ENCODE measurements around the gene IFITM5. TPM values are rescaled to one million over a fixed set of nuclear protein-coding genes. Genes with fewer than 3 reads are reported as not detected.
A peak's percentile ranks its signal among the peaks of the same experiment; 100 is the strongest.

The IFITM5 gene
- total and polyA plus RNA-seq, 2 experiments from 2014 or later: not detected

- Histone ChIP-seq H3K79me2 (ENCODE audit: insufficient read depth) (no peaks in the 10 kb centered on the region), H3K36me3 (ENCODE audit: low read depth) (no peaks in the 10 kb centered on the region), H3K4me1 (ENCODE audit: insufficient read depth) (no peaks in the 10 kb centered on the region), H3K4me2 (ENCODE audit: unreplicated experiment) (no peak overlapping the region), H3F3A (ENCODE audit: insufficient read depth) (no peaks in the 10 kb centered on the region), H2AFZ (no peak overlapping the region), H3K9ac (no peak overlapping the region), H3K4me3 (no peak overlapping the region), H3K9me3 (ENCODE audit: low read depth) (no peaks in the 10 kb centered on the region), H4K20me1 (ENCODE audit: insufficient read depth) (no peaks in the 10 kb centered on the region), H3K9me2 (ENCODE audit: insufficient read depth) (no peaks in the 10 kb centered on the region), H3K27ac (no peak overlapping the region), H3K27me3 (replicated peaks; ENCODE audit: insufficient read depth) (peaks cover 71% of the 10 kb centered on the region)
- DNase-seq: peak; percentile 64
- in situ Hi-C loops (cut with MboI): no loop called here
- WGBS, 2 experiments (ENCODE audit: low coverage in 1 of 2, low lambda C conversion rate in 2 of 2, missing lambda C conversion rate in 2 of 2): 3 to 6% methylated on average over 61 to 64 of the region's 85 CpGs
- TF ChIP-seq EZH2phosphoT487 (IDR thresholded peaks at IDR 0.05; ENCODE audit: insufficient read depth, low read depth) (no peak), EZH2 (IDR thresholded peaks at IDR 0.05; ENCODE audit: insufficient read depth, poor library complexity, severe bottlenecking) (no peak)
Measured at GRCh38 chr11:279966-280705, 19.2 kb downstream of the IFITM5 start.

GRCh38 chr11:279040-279965 is 20.0 kb downstream of the IFITM5 start:
- Histone ChIP-seq H3K27ac (no peak overlapping the region), H3K9ac (no peak overlapping the region), H3K9me2 (ENCODE audit: insufficient read depth) (no peaks in the 10 kb centered on the region), H3K9me3 (ENCODE audit: low read depth) (no peaks in the 10 kb centered on the region), H3K4me3 (no peak overlapping the region), H2AFZ (no peak overlapping the region), H3F3A (ENCODE audit: insufficient read depth) (no peaks in the 10 kb centered on the region), H3K36me3 (ENCODE audit: low read depth) (no peaks in the 10 kb centered on the region), H3K27me3 (replicated peaks; ENCODE audit: insufficient read depth) (peaks cover 71% of the 10 kb centered on the region), H3K4me2 (ENCODE audit: unreplicated experiment) (no peak overlapping the region), H3K4me1 (ENCODE audit: insufficient read depth) (no peaks in the 10 kb centered on the region), H3K79me2 (ENCODE audit: insufficient read depth) (no peaks in the 10 kb centered on the region), H4K20me1 (ENCODE audit: insufficient read depth) (no peaks in the 10 kb centered on the region)
- no peak for DNase-seq
- 11 to 12% methylated on average over 38 to 84 of the region's 97 CpGs for WGBS, 2 experiments (ENCODE audit: low coverage in 1 of 2, low lambda C conversion rate in 2 of 2, missing lambda C conversion rate in 2 of 2)
- TF ChIP-seq EZH2phosphoT487 (IDR thresholded peaks at IDR 0.05; ENCODE audit: insufficient read depth, low read depth) (0 out of 2 replicates have a peak, but pooled peaks have one; percentile 34), EZH2 (IDR thresholded peaks at IDR 0.05; ENCODE audit: insufficient read depth, poor library complexity, severe bottlenecking) (no peak)
- in situ Hi-C loops (cut with MboI): no loop called here

GRCh38 chr11:278001-278951 is 21.1 kb downstream of the IFITM5 start, which contains the start of gene NLRP6:
TSS of gene NLRP6 (plus strand) at chr11:278407. CDS start at chr11:278570, 163 bp downstream.
- TF ChIP-seq EZH2phosphoT487 (IDR thresholded peaks at IDR 0.05; ENCODE audit: insufficient read depth, low read depth) (no peak), EZH2 (IDR thresholded peaks at IDR 0.05; ENCODE audit: insufficient read depth, poor library complexity, severe bottlenecking) (no peak)
- Histone ChIP-seq H3K9me2 (ENCODE audit: insufficient read depth) (no peaks in the 10 kb centered on the region), H3K27me3 (replicated peaks; ENCODE audit: insufficient read depth) (peaks cover 65% of the 10 kb centered on the region), H3K9ac (no peak within 1 kb of the TSS), H3K4me2 (ENCODE audit: unreplicated experiment) (no peak within 1 kb of the TSS), H3K36me3 (ENCODE audit: low read depth) (no peaks in the 10 kb centered on the region), H3F3A (ENCODE audit: insufficient read depth) (no peaks in the 10 kb centered on the region), H3K27ac (no peak within 1 kb of the TSS), H3K4me1 (ENCODE audit: insufficient read depth) (no peaks in the 10 kb centered on the region), H3K9me3 (ENCODE audit: low read depth) (no peaks in the 10 kb centered on the region), H2AFZ (no peak within 1 kb of the TSS), H3K79me2 (ENCODE audit: insufficient read depth) (no peaks in the 10 kb centered on the region), H3K4me3 (no peak within 1 kb of the TSS), H4K20me1 (ENCODE audit: insufficient read depth) (no peaks in the 10 kb centered on the region)
- WGBS, 2 experiments (ENCODE audit: low coverage in 1 of 2, low lambda C conversion rate in 2 of 2, missing lambda C conversion rate in 2 of 2): 56 to 62% methylated on average over 21 of the region's 21 CpGs
- in situ Hi-C loops (cut with MboI): no loop called here
- no peak for DNase-seq

- Histone ChIP-seq H3K9me2 (ENCODE audit: insufficient read depth) (no peaks in the 10 kb centered on the region), H3K4me1 (ENCODE audit: insufficient read depth) (no peaks in the 10 kb centered on the region), H3K9me3 (ENCODE audit: low read depth) (no peaks in the 10 kb centered on the region), H3K9ac (no peak overlapping the region), H3K36me3 (ENCODE audit: low read depth) (no peaks in the 10 kb centered on the region), H3K27me3 (replicated peaks; ENCODE audit: insufficient read depth) (peaks cover 46% of the 10 kb centered on the region), H3K4me3 (no peak overlapping the region), H2AFZ (no peak overlapping the region), H3K79me2 (ENCODE audit: insufficient read depth) (no peaks in the 10 kb centered on the region), H4K20me1 (ENCODE audit: insufficient read depth) (no peaks in the 10 kb centered on the region), H3K27ac (no peak overlapping the region), H3K4me2 (ENCODE audit: unreplicated experiment) (no peak overlapping the region), H3F3A (ENCODE audit: insufficient read depth) (no peaks in the 10 kb centered on the region)
- TF ChIP-seq EZH2 (IDR thresholded peaks at IDR 0.05; ENCODE audit: insufficient read depth, poor library complexity, severe bottlenecking) (no peak), EZH2phosphoT487 (IDR thresholded peaks at IDR 0.05; ENCODE audit: insufficient read depth, low read depth) (no peak)
- in situ Hi-C loops (cut with MboI): no loop called here
- DNase-seq: no peak
Measured at GRCh38 chr11:276219-276618, 23.1 kb downstream of the IFITM5 start.

Data from GM23248 (cell line).